ENCODE measurements around the gene YY1.
A peak's percentile ranks its signal among the peaks of the same experiment; 100 is the strongest.
"Not testable (repeated sequence)": the region's sequence is repeated elsewhere in the genome, so short reads cannot be mapped to it uniquely, and the experiment has no call there.

YY1 gene

DNA sequence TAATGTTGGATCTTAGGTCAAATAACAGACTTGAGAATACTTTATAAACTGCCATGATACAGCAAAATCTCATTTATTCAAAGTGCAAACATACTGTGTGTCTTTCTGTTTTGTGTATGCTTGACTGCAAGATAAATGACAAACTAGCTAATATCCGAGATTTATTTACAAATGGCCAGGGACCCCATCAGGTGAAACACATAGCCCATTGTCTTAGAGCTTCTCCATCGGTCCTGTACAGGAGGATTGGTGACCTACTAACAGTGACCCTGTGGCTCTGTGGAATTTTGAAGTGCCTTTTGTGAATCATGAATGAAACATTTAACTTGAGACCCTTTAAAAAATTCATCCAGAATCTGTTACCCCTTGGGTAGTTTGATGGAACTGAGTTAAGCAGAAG, 40.2 kb downstream of the YY1 start:
- intact Hi-C loops (cut with DNase I) = no loop called here

DNA sequence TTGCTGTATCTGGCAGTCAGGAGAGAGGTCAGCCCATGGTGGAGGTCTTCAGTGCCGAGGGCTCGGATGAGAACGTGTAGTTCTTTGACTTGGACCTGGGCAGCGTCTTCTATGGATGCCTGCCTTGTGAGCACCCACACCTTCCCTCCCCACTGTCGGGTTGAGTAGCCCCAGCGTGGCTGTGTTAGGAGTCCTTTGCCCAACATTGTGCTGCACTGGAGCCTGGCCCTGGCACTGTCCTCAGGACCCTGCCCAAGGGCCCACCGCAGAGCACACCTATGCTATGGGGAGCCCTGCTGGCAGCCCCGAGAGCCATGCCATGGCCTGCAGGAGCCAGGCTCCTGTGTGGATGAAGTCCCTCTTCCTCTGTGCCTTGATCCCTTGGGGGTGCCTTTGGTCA, 40.6 kb downstream of the YY1 start:
- DNase-seq = no peak
- intact Hi-C loops (cut with DNase I) = no loop called here

More for the DNA sequence above, 40.2 kb downstream of the YY1 start:
- no peak for DNase-seq

DNA sequence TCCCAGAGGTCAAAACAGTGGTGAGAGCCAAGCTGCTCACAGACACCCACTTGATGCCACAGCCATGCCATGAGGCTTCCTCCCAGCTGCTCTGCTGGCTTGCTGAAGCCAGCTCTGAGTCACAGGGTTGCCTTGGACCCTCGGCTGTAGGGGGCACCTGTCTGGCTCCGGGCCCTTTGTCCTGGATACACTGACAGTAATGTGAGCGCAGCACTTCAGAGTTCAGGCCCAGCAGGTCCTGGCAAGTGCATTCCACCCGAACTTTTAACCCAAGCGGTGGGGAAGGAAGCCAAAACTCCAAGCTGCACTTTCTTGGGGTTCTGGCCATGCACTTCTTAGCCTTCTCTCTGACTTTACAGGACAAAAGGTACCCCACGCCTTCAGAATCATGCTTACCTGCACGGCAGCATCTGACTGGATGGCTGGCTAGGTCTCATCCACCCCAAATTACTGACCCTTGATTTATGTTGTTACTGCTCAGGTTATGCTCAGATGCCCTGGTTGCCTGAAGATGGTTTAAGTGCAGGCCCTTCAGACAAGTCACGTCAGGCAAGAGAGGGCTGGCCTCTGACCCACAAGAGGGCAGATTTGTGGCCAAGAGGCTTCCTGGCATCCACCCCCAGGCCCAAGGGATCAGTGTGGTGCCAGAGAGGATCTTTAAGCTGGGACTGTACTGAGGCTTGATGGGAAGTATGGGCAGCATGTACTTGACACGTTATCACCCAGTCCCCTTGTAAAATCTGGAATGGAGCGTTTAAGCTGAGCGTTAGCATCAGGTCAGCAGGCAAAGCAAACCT, 42.5 kb downstream of the YY1 start:
- DNase-seq = no peak
- intact Hi-C loops (cut with DNase I) = no loop called here

DNA sequence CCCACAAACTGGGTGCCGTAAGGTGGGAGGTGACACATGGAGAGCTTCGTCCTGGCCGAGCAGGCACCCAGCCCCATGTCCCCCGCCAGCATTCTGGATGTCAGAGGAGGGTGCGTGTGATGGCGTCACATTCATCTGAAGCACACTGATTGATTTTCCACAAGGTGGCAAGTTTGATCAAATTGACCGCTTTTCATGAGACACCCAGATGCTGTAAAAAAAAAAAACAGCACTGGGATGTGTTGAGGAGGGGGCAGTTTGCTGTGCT, 43.1 kb downstream of the YY1 start:
- intact Hi-C loops (cut with DNase I) = no loop called here
- DNase-seq = no peak

DNA sequence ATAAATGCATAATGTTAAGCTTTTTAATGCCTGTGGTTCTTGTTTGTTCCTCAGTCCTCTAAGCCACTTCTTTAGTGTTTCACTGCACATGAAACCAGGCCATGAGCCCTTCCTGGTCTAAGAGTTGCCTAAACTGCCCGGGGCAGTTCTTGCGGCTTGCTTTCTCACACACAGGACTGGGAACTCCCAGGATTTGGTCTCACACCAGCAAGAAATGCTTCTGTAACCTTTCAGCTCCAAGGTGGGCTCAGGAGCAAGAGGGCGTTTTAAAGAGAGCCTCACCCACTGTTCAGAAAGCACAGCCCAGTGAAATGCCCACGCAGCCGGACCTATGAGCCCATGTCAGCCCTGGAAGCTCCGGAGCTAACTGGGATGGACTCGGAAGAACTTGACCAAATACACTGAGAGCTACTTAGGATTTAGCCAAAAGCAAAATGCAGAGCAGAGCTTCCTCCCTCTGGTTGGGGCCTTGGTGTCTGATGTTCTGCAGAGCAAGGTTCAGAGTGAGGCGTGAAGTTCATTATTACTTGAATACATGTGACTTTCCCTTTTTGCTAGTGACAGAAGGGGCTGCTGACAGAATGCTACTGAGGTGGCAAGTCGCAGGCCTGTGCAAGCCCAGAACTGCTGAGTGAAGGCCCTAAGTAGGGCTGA, 43.9 kb downstream of the YY1 start:
- DNase-seq = no peak
- intact Hi-C loops (cut with DNase I) = no loop called here

DNA sequence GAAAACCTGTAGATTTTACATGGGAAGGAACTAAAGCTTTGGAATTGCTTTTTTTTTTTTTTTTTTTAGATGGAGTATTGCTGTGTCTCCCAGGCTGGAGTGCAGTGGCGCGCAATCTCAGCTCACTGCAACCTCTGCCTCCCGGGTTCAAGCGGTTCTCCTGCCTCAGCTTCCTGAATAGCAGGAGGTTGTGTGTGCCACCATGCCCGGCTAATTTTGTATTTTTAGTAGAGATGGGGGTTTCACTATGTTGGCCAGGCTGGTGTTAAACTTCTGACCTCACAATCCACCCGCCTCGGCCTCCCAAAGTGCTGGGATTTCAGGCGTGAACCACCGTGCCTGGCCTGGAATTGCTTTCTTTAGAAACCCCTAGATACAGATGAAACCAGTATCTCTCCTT, 44.5 kb downstream of the YY1 start:
- DNase-seq; intact Hi-C loops (cut with DNase I): not testable (repeated sequence)

DNA sequence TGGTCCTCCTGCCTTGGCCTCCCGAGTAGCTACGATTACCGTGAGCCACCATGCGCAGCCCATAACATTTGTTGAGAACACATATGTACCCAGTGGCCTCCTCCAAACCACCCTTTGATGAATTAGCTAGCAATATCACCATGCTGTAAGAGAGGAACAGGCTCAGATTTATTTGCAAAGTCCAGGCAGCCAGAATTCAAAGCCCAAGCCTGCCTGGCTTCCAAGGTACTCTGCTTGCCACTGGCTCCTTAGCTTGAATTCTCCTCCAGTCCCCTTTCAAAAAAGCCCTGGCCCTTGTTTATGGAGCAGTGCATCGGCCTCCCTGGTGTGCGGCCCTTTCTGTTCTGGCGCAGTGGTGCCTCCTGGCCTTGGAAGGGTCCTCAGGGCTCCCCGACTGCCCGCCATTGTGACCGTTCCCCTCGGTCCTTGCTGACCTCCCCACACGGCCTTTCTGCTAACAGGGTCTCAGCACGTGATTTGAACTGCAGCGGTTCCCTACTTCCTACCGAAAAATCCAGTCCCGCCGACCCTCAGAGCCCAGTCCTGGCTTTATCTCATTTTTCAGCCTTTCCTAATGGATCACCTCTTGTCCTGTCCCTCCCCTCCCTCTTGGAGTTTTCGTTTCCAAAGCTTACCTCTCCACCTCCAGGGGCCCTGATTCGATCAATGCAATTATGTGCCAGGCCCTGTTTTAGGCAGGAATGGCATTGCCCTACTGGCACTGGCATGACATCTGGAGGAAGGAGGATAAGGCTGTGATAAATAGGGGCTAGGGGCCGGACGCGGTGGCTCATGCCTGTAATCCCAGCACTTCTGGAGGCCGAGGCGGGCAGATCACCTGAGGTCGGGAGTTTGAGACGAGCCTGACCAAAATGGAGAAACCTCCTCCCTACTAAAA, 45.3 kb downstream of the YY1 start:
- intact Hi-C loops (cut with DNase I) = no loop called here

DNA sequence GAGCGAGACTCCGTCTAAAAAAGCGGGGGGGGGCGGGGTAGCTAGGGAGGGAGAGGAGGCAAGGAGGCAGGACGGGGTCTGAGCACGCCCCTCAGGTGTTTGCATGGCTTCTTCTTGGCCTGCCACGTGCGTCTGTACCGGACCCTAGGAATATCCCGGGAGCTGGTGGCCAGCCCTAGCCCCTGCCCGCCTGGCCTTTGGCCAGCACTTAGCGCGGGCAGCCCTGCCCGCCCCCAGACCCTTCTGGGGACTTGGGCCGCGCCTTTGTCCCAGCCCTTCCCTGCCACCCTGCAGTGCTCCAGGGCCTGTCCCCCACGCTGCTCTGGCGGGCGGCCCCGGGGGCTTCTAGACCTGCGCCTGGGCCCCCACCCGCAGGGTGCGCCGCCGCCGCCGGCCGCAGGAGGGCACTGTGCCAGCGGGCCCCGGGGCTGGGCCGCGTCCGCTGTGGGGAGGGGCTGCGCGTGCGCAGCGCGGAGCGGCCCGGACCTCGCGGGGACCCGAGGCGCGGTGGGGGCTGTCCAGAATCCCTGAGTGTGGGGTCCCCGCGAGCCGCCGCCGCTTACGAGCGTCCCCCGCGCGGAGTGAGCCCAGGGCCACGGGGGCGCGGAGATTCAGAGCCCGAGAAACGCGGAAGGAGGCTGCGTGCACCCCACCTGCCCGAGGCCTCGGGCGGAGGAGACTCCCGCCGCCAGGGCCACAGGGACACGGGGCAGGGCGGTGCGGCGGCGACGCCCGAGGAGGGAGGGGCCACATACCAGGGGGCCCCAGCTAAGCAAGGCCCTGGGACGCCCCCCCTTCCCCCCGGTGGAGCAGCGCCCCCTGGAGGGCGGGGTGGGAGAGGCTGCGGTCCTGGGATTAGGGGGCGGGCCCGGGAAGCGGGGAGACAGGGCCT, 46.3 kb downstream of the YY1 start:
- intact Hi-C loops (cut with DNase I) = loop anchor here (5.0 kb wide), 1 partner anchor 43 kb away; no protein-coding TSS in a partner anchor
- DNase-seq = peak in 39 of 42 donors; percentile 39 to 86 (median 69)

More for the DNA sequence above, 45.3 kb downstream of the YY1 start:
- DNase-seq = peak in 1 of 42 donors; percentile 31

DNA sequence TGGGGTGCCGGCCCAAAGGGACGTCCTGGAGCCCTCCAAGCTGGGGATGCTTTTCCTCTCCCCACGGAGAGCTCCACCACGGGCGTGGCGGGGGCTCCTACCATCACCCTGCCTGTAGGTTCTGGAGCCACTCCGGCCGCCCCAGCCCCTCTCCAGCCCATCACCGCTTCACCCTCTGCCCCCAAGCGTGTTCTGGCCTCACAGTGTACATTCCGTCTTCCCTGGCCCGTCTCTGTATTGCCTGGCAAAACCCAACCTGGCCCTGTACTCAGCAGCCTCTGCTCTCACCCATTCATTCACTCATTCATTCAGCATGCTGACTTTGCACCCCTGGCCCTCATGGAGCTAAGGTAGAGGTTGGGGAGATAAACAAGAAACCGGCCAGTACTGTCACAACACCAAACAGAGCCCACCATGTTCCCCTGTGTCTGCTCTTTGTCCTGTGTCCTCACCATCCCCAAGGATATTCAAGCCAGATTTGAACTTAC, 47.0 kb downstream of the YY1 start:
- intact Hi-C loops (cut with DNase I) = loop anchor here (5.0 kb wide), 1 partner anchor 44 kb away; no protein-coding TSS in a partner anchor

DNA sequence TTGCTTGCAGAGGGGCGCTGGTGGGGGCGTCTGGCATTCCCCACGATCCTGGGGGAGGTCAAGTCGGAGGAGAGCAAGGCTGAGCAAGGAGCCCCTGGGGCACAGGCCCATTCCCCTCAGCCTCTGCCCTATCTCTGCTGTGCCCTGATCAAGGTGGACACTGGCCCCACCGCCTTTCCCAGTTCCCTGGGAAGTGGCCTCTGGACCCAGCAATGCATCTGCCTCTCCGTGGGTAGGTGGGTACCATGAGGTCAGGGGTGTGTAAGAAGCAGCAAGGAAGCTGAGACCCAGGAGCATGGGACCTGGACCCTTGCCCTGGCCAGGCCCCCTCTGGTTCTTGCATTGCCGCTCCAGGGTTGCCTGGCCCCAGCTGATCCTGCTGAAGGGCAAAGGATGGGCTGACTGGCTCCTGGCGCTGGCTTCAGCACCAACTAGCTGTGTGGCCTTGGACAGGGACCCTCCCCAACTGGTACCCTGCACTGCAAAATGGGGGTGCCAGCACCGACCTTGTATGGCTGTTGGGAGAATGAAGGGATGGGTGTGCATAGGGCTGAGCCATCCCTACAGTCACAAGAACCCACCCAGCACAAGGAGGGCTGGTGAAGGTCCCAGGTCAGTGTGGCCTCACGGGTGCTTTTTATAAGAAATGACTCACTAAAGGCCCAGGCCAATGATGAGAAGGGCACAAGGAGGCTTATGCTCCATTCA, 47.7 kb downstream of the YY1 start:
- intact Hi-C loops (cut with DNase I) = loop anchor here (5.0 kb wide), 1 partner anchor 44 kb away; no protein-coding TSS in a partner anchor
- peak in 4 of 42 donors; percentile 12 to 27 (median 23) for DNase-seq

More for the DNA sequence above, 47.0 kb downstream of the YY1 start:
- DNase-seq = peak in 1 of 42 donors; percentile 48

DNA sequence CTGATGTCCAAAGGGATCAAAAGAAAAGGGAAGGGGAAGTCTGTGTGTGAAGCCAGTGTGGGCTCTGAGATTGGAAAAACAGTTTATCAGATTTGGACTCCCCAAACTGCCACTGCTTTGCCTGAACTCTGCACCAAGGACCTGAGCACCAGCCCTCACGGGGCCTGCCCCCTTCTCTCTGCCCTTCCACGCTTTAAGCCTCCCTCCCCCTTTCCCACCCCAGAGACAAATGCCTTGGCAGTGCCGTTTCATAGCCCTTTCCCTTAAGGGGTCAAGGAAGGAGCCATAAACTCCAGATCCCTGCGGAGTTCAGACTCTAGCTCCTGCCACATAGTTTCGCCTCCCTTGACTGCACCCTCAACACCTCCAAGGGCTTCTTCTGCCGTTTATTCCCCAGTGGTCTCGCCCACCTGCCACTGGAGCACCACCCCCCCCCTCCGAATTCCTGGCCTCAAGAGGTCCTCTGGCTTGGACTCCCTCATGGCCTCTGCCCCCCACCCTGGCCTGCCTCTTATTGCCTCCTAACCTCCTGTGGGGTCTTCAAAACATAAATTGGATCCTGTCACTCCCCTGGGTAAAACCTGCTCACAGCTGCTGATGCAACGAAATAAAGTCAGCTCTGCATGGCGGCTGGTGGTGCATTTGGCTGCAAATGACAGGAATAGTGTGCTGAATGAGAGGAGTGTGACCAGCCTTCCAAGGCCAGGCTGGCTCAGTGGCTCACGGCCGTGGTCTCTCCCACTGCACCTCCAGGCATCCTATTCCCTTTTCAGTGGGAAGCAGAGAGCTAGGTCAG, 48.5 kb downstream of the YY1 start:
- peak in 4 of 42 donors; percentile 0 to 17 (median 12) for DNase-seq
- intact Hi-C loops (cut with DNase I) = loop anchor here (5.0 kb wide), 1 partner anchor 45 kb away; no protein-coding TSS in a partner anchor

DNA sequence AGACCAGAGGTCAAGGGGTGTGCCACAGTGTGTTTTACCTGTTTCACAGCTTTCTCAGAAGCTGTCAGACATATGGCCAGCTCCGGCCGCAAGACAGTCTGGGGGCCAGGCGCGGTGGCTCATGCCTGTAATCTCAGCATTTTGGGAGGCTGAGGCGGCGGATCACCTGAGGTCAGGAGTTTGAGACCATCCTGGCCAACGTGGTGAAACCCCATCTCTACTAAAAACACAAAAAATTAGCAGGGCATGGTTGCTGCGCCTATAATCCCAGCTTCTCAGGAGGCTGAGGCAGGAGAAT, 49.0 kb downstream of the YY1 start:
- intact Hi-C loops (cut with DNase I) = loop anchor here (5.0 kb wide), 1 partner anchor 46 kb away; no protein-coding TSS in a partner anchor
- DNase-seq = peak in 2 of 42 donors; percentile 31 to 36

DNA sequence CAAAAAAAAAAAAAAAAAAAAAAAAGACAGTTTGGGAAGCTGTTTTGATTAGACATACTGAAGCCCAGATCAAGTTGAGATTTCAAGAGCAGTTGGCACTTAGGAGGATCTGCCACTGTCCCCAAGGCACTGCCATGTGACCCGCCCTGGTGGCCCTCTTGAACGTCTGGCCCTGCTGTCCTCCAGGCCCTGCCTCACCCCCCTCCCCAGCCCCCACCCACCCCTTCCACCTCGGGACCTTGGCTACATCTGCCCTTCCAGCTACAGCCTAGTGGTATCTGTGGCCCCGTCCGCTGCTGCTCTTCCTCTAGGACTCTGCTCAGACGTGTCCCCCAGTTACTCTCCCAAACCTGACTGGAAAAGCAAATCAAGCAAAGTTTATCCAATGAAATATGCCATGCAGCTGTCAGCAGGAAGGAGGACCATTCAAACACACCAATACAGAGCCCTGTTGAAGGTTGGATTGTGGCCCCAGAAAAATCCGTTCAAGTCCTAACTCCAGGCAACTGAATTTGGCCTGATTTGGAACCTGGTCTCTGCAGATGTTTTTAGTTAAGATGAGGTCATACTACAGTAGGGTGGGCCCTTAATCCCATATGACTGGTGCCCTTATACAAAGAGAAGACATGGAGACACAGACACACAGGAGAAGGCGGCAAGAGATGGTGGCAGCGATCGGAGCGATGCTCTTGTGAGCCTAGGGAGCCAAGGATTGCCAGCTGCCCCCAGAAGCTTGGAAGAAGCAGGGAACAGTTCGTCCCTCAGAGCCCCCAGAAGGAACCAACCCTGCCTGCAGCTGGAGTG, 49.6 kb downstream of the YY1 start:
- intact Hi-C loops (cut with DNase I) = loop anchor here (5.0 kb wide), 1 partner anchor 46 kb away; no protein-coding TSS in a partner anchor
- DNase-seq = peak in 3 of 42 donors; percentile 5 to 32 (median 13)

DNA sequence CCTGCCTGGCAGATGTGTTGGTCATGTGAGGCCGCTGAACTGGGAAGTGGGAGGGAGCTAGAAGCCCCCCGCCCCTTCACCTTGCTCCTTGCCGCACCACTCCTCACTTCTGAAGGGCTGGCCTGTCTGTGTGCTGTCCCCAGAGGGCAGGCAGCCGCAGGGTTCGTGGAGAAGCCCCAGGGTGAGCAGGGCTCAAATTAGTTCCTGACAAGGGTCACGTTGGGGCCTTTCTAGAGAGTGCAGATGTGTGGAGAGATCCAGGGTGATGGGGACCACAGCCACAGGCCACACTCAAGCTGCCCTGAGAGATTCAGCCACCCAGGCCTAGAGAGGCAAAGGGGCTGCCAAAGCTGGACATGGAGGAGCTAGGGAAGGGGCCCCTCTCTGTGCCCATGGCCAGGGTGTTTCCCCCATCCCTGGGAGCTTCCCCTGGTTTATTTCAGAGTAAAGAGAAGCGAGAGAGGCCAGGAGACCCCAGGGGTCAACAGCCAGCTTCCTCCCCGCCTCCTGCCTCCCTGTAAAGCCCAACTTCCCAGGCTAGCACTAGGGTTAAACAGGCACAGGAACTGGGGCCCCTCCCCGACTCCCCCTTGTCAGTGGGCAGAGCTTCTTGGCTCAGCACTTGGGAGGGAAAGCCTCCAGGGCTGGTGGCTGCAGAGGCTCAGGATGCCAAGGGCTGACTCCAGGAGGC, 51.1 kb downstream of the YY1 start:
- DNase-seq = peak in 6 of 42 donors; percentile 1 to 39 (median 19)

DNA sequence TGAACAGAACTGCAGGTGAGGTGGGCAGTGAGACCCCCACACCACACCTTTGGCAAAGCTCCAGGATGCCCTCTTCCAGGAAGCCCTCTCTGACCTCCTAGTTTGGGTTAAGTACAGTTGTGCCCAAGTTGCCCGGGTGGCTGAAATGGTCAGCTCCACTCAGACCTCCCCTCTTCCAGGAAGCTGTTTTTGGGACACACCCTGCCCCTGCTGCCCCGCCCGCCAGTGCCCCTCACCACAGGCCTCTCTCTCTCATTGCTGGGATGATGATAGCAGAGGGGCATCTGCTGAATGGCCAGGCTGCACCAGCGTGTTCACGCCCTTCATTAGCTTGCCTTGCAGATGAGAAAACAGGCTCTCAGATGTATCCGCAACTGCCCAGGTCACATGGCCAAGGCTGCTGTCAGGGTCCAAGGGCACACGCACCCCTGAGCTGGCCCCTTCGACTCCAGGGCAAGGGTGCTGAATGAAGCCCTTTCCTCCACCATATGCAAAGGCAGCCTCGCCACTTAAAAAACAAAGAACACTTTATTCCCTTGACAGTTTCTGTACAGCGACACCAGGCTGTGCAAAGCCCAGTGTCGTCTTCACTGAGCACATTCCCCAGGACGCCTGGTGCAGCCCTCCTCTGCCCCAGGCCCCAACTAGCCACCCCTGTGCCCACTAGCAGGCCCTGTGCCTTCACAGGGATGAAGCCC, 51.8 kb downstream of the YY1 start:
- intact Hi-C loops (cut with DNase I) = no loop called here

More for the DNA sequence above, 51.1 kb downstream of the YY1 start:
- intact Hi-C loops (cut with DNase I) = loop anchor here (5.0 kb wide), 1 partner anchor 48 kb away; no protein-coding TSS in a partner anchor

More for the DNA sequence above, 51.8 kb downstream of the YY1 start:
- DNase-seq = peak in 10 of 42 donors; percentile 1 to 37 (median 16)

Data from head of caudate nucleus (tissue), 42 donors.